GM19455 (cell line): ENCODE results near the gene CISH.

Experiments
- ATAC-seq: cut with Tn5 transposase; IDR thresholded peaks from one replicate; pipeline ENCODE4 v1.9.1; 2021; ENCODE audit not compliant: unreplicated experiment

The CISH gene, protein sequence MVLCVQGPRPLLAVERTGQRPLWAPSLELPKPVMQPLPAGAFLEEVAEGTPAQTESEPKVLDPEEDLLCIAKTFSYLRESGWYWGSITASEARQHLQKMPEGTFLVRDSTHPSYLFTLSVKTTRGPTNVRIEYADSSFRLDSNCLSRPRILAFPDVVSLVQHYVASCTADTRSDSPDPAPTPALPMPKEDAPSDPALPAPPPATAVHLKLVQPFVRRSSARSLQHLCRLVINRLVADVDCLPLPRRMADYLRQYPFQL

DNA sequence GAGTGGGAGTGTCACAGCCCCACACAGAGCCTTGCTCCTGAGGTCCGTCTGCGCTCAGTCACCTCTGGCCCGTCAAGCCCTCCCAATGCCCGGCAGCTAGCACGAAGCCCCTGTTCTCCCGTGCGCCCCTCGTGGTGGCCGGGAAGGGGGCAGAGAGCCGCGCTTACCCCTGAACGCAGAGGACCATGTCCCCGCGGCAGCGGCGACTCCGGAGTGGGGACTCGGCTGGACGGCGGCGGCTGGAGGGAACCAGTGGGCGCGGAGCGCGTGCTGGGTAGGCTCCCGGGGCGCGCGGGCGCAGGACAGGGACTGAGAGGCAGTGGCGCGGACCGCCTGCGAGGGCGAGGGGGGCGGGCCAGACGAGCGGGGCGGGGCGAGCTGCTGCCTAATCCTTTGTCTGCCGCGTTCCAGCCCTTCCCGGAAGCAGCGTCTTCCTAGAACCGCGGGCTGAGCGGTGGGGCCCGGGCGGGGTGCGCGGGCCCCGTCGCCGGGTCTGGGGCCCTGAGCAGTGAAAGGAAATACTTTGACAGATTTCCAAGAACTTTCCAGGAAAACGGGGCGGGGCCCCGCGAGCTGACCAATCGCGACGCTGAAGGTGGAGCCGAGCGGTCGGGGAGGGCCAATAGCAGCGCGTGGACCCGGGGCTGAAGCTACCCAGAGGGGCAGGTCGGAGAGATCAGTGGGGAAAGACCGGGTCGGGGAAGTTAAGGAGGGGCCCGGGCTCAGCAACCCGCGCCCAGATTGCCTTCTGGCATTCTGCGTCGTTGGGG is at the start of gene CISH:
TSS of gene CISH (minus strand) at position 311 of the 770 bp plus-strand sequence. CDS start at position 187, 124 bp downstream.
- ATAC-seq = peak; percentile 80

DNA sequence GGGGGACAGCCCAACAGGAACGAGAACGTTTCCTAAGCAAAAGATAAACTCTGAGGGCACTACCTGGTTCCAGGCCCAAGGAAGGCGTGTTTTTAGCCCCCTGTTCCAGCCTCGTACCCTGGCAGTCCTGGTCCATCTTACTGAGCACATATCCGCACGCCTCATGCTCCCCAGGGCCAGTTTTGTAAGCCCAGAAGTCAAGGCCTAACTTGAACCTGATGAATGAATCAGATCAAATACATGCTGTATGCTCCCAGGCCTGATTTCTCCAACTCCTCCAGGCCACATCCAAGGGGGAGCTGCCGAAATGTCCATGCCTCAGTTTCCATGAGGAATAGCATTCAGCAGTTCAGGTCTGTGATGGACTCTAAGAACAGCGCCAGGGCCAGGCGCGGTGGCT is 48.8 kb upstream of the CISH start:
- ATAC-seq = no peak

DNA sequence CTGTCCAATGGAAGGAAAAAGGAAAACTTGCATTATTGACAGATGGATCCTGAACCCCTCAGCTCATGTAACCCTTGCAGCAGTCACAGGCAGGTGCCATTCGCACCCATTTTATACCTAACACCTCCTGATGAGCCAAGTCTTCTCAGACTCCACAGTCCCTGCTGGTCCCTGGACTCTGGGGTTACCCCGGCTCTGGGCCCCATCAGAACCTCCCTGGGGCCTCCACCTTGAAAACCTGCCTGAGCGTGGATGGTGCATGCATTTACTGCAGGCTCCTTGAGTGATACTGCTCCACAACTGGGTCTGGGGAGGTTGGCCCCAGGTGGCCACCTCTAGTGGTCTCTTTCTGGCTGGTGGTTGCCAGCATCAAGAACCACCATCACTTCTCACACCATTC is 47.3 kb upstream of the CISH start:
- ATAC-seq = no peak

DNA sequence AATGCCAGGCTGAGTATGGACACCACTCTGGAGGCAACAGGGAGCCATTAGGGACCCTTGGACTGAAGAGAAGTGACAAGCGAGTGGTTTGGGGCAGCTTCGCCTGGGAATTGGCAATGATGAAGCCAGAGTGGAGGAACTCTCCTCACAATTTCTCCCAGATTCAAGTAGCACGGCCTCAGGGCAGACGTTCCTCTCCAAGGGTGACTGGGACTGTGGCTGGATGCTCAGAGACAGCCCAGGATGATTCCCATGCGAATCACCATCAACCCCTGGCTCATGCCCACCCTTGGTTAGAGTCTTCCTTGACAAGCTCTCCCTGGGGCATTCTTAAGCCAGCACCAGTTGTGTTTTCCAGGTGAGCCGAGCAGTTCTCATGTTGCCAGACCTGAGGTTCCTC is 46.8 kb upstream of the CISH start:
- ATAC-seq = no peak

DNA sequence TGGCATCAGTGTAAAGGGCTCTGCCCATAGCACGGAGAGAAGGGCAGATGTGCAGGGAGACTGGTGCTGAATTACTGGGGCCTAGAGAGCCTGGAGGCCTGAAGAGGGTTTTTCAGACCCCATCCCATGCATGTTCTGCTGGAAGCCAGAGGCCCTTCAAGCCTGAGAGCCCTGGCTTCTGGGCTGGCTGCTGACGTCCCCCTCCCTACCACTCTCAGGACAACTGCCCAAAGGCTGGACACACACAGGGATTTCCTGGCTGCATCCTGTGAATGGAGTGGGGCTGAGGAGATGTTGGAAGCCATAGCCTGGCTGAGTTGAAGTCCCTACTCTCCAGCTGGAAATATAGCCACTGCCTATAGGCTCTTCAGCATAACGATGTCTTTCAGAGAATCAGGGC is 46.2 kb upstream of the CISH start:
- ATAC-seq = no peak

DNA sequence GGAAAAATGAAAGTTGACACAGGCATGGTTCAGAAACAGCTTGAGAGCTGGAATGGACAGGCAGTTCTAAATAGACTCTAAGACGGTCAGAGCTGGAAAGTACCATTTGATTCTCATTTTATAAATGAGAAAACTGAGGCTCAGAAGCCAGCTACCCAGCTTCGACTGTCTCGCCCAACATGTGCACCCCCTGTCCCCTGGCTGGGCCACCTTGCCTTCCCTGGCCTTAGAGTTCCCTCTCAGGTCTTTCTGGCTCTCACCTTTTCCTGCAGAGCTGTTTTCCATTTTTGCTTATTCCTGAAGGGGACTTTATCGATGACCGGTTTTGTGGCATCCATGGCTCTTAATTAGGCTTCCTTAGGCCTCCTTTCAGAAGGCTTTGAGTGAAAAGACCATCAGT is 45.8 kb upstream of the CISH start:
- no peak for ATAC-seq

DNA sequence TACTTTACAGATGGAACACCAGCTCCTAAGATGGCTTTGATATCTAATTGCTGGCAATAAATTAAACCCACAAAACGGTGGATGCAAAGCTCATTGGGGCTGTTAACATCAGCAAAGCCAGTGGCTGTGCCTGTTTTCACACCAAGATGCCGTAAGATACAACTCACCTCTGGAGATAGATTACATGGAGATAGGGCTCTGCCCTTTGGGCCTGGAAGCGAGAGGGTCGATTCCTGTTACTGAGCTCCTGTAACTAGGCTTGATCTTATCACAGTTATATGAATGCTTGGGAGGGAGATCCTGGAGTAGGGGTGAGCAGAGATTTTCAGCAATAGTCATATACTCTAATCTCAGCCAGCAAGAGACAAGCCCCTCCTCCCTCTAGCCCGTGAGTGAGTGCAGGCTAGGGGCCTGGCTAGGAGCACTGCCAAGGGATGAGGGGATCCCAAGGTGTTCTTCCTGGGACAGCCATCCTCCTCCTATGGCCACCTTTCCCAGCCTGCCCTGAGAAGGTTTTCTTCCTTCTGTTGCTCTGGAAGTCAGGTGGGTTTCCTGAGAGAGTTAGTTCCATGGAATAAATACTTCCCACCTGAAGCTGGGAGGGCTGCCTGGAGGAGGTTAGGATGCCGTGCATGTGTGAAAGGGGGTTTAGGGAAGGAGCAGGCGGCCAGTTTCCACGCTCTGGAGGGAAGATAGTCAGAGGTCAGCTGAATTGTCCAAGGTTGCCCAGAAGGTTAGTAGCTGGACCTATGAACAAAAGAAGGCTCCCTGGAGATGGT is 45.0 kb upstream of the CISH start:
- no peak for ATAC-seq

DNA sequence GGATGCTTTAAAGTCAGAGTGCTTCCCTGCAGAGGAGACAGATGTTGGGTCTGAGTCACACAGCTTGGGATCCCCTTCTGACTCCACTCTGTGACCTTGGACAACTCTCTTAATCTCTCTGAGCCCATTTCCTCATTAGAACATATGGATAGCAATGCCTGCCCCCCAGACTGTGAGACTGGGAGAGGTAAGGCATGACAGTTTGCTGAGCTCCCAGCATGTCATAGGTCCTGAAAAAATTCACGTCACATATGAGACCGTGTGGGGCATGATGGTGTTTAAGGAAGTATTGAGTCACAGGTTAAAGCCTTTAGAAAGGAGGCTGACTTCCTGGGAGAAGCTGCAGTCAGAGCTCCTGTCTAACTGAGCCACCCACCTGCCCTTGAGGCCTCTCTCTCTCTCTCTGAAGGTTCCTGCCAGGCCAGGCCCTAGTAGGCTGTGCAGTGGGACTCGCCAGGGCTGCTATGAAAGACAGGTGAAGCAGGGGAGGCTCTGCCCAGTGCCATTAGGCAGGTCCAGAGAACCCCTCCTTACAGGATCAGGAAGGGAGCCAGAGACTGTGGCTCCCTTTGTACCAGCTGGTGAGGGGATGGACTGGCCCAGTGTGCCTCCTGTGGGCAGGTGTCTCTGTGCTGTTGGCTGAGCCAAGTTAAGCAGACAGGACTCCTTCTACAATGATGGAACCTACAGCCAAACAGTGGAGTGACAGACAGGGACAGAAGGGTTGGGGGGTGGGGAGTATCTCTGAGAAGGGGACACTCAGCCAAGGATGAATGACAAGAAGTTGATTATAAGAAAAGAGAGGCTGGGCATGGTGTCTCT is 43.6 kb upstream of the CISH start:
- ATAC-seq = no peak

DNA sequence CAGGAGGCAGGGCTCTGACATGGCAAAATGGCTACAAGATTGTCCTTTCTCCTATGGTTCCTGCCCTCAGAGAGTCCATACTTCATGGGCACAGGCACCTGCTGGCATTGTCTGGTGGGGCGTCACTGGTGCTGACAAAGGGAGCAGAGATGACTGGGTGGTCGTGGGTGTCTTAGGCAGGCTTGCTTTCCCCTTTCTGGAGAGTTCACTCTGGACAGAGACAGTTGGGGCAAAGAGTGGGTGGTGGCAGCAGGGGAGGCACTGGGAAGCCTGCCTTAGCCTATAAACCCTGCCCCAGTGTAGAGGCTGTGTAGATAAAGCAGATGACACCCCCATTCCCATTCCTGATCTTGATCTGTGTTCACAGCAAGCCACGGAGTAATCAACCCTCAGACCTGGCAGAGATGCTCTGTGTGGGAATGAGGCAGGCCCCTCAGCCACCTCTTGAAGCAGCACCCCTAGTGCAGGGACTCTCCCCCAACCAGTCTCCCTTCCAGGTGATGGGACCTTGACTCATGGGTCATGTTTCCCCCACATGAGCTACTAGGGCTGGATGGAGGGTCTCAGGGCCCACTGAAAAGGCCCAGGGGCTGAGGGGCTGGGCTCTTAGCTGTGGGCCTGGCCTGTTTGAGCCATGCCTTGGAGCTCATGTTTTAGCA is 42.5 kb upstream of the CISH start:
- ATAC-seq = no peak

DNA sequence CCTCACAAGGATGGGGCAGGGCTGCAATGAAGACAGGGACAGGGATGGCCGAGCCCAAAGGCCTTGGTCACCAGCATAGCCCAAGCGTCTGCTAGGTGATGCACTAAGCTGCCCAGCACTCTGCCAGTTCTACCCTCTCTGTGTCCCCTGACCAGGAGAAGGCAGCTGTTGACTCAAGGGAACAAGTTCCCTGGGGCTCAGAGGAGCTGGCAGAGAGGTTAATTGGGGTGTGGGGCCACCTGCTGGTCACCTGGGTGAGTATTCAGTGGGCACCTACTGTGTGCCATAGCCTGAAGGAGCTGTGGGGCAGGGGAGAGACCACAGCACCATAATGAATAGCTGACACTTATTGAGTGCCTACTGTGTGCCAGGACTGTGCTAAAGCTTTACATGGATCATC is 41.1 kb upstream of the CISH start:
- no peak for ATAC-seq

DNA sequence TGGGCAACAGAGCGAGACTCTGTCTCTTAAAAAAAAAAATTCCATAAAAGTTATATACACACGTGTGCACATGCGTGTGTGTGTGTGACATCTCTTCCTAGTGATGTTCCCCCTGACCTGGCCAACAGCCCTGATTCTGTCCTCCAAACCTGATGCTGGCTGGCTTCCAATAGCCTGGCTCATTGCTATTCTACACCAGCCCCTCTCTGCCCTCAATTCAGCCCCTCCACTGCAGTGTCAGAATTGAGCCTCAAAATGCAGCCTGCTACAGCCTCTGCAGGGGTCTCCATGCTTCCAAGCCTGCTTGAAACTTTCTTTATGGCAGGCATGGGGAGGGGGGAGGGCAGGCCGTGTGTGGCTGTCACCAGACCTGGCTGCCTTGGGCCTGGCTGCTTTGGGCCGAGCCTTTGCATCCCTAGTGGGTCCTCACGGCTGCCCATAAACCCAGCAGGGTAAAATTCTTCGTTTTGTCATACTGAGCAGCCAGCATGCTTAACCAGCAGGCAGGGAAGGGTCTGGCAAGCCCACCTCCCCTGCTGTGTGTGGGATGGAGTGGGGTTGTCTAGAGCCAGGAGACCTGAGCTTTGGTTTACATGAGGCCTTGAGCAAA is 40.5 kb upstream of the CISH start:
- no peak for ATAC-seq

DNA sequence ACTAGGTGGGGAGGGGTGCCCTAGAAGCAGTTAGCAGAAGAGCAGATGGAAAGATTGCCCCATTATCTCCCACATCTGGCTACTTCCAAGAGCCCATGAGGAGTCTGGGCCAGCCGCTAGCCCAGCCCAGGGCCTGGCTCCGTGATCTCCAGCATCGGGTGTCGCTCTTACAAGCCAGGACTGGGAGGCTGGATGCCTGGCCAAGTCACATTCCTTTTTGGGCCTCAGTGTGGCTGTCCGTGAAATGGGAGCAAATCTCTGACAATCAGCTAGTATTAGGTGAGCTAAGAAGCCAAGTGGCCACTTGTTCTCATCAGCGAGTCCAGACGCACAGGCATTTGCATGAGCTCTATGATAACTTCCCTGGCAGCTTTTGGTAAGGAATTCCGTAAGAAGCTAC is 39.9 kb upstream of the CISH start:
- ATAC-seq = no peak

DNA sequence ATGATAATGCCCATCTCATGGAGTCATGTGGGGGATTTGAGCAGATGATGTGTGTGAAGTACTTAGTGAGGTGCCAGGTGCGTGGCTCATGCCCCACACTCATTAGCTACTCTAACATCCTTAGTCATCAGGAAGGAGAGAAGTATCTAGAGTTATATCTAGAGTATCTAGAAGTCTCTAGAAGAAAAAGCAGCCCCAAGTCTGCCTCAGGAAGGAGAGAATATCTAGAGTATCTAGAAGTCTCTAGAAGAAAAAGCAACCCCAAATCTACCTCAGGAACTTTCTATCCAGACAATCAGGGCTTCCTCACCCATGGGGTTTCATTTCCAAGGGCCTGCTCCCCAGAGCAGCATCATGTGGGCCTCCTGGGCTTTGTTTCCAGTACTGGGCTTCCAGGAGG is 38.4 kb upstream of the CISH start:
- ATAC-seq = no peak

DNA sequence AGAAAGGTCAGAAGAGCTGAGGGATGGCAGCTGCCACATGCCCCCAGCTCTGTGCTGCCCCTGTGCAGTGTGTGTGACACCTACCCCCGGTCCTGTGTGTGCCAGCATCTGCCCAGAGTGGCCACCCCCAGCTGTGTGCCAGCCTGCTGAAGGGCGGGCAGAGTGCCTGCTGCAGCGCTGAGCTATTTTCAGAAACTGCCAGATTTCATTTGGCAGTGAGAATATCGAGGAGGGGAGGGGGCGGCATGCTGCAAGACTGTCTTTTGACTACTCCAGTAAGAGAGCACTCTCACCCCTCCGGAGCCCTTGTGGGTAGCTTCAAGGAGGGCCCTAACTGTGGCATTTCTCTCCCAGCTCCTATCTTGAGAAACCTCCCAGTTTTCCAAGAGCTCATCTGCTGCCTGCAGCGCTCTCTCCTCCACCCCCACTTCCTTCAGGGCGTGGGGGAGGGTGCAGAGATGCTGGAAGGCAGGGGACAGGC is 37.9 kb upstream of the CISH start:
- ATAC-seq = no peak

DNA sequence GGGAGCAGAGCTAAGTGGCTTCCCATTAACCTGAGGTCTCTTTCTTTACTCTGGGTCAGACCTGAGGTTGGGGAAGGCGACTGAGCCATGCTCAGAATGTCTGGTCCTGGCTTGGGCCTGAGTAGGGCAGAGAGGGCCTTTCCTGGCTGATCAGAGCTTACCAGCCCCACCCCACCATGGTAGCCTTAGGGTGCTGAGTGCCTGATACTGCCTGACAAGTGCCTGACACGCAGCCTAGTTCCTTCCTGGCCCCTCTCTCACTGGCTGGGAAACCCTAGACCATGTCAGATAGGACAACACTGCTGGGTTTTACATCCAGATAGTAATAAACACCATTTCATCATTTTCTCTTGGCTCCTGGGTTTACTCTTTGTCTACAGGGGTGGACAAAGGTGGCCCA is 37.4 kb upstream of the CISH start:
- ATAC-seq = no peak

DNA sequence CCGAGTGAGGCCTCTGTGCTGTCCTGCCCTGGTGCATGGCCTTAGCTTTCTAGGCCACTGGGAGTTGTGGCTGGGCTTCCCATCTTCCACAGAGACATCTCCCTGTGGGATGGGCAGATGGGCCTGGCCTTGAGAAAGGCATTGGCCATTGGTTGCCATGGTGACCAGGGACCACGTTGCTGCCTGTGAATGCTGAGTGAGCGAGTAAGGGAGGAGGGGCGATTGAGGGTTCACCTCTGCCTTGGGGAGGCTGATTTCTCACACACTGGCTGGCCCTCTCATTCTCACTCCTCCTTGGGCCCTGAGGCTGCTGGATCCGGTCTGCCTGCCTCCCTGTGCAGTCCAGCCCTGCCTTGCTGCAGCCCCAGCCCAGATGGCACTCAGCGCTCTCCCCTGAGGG is 36.7 kb upstream of the CISH start:
- no peak for ATAC-seq

DNA sequence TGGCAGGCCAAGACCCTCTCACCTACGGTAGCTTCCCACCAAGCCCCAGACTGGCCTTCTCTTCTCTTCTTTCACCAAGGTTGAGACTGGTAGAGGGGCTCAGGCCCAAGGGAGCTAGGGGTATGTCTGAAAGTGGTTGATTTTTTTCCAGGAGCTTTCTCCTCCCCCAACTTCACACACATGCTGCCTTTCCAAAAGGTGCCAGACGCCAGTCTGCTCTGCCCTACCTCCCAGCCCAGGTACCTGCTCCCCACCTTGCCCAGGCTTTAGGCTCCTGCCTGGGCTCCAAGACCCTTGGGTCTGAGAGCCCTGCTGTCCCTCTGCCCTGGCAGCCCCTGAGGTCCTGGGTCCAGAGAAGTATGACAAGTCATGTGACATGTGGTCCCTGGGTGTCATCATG is 33.8 kb upstream of the CISH start:
- ATAC-seq = no peak

DNA sequence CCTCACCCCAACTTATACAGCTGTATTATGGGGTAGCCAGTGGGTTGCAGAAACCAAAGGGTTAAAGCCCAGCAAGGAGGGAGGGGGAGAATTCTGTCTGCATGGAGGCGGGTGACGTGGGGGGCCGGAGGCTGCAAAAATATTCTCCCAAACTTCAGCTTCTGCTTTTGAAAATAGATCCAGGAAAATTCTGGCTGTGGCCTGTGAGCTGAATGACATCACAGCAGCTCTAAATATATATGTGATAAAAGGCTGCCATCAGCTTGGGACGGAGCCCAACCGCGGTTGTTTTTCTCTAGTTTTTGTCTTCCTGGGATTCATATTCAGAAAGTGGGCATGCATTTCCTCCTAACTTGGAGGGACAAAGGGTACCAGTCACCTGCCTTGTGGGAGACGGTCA is 33.0 kb upstream of the CISH start:
- ATAC-seq = no peak

DNA sequence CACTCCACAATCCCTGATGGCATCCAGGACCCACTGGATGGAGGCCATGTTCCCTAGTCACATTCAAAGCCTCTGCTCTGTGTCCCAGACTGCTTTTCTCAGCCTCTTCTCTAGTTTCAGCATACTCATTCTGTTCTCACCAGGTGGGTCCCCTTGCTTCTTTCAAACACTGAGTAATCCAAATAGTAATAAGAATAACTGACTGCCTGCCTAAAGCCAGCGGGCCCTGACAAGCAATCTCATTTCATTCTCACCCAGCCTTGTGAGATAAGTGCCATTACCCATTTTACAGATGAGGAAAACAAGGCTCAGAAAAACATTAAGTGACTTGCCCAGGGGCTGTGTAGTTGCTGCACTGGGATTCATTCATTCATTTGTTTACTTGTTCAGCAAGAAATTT is 30.8 kb upstream of the CISH start:
- ATAC-seq = no peak

DNA sequence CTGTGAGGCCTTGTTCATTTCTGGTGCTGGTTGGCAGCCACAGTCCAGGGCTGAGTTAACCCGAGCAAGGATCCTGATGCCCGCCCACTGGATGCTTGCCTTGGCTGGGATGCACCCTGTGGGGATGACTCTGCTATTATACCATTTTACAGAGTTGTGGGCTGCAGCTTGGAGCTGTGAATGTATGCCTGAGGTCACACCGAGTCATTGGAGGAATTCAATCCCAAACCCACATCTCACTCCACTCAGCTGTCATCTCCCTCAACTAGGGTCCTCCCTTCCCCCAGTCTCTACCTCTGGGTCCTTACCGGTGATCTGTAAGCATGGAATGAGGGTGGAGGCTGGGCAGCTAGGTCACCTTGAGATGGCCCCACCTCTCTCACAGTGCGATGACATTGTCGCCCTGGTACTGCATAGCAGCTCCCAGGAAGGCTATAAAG is 27.5 kb upstream of the CISH start:
- ATAC-seq = no peak
